ENCODE measurements around the gene TGM5. TPM values are rescaled to one million over a fixed set of nuclear protein-coding genes. Genes with fewer than 3 reads are reported as not detected.

TGM5 gene
- total RNA-seq, 2 donors from 2014 or later: 1.6 to 11.3 TPM

- intact Hi-C loops (cut with DNase I): no loop called here
- Histone ChIP-seq H3K4me1 (replicated peaks) (no peaks in the 10 kb centered on the region), H3K9me3 (no peaks in the 10 kb centered on the region), H3K4me3 (no peak overlapping the region), H3K36me3 (no peaks in the 10 kb centered on the region), H3K27ac (no peak overlapping the region), H3K27me3 (replicated peaks; ENCODE audit: insufficient read depth) (no peaks in the 10 kb centered on the region)
- no peak for TF ChIP-seq POLR2AphosphoS5 (IDR thresholded peaks at IDR 0.05)
- 76% methylated on average over 15 of the region's 15 CpGs for WGBS
- no peak for DNase-seq (ENCODE audit: low spot score)
These were observed 20.5 kb upstream of the TGM5 start for GRCh38 chr15:43287254-43287653.

GRCh38 chr15:43286074-43286473 lies 19.3 kb upstream of the TGM5 start:
- 60% methylated on average over 7 of the region's 7 CpGs for WGBS
- H3K9me3 ChIP-seq: no peaks in the 10 kb centered on the region
- intact Hi-C loops (cut with DNase I): no loop called here

GRCh38 chr15:43285609-43286037 lies 18.9 kb upstream of the TGM5 start:
- Histone ChIP-seq H3K9me3 (no peaks in the 10 kb centered on the region), H3K4me3 (no peak overlapping the region), H3K36me3 (no peaks in the 10 kb centered on the region), H3K27ac (no peak overlapping the region), H3K4me1 (replicated peaks) (no peaks in the 10 kb centered on the region), H3K27me3 (replicated peaks; ENCODE audit: insufficient read depth) (no peaks in the 10 kb centered on the region)
- DNase-seq (ENCODE audit: low spot score): peak; percentile 56
- 9% methylated on average over 4 of the region's 4 CpGs for WGBS
- intact Hi-C loops (cut with DNase I): no loop called here
- peak; percentile 61 for TF ChIP-seq POLR2AphosphoS5 (IDR thresholded peaks at IDR 0.05)
- peak; percentile 66 to 91 (median 85) for TF ChIP-seq CTCF (IDR thresholded peaks at IDR 0.05)
- TF ChIP-seq POLR2A (IDR thresholded peaks at IDR 0.05): no peak

More at GRCh38 chr15:43286074-43286473, 19.3 kb upstream of the TGM5 start:
- H3K4me1 ChIP-seq (replicated peaks): no peaks in the 10 kb centered on the region
- no peaks in the 10 kb centered on the region for H3K27me3 ChIP-seq (replicated peaks; ENCODE audit: insufficient read depth)
- no peaks in the 10 kb centered on the region for H3K36me3 ChIP-seq
- no peak overlapping the region for H3K4me3 ChIP-seq
- no peak overlapping the region for H3K27ac ChIP-seq
- TF ChIP-seq POLR2A (IDR thresholded peaks at IDR 0.05): no peak
- DNase-seq (ENCODE audit: low spot score): no peak

GRCh38 chr15:43283526-43283925 lies 16.8 kb upstream of the TGM5 start:
- no peak for DNase-seq (ENCODE audit: low spot score)
- no peaks in the 10 kb centered on the region for H3K4me1 ChIP-seq (replicated peaks)
- TF ChIP-seq CTCF (IDR thresholded peaks at IDR 0.05) (no peak), POLR2A (IDR thresholded peaks at IDR 0.05) (no peak), POLR2AphosphoS5 (IDR thresholded peaks at IDR 0.05) (no peak)
- WGBS: 48% methylated on average over 1 of the region's 1 CpG
- intact Hi-C loops (cut with DNase I): no loop called here
- H3K36me3 ChIP-seq: no peaks in the 10 kb centered on the region
- no peaks in the 10 kb centered on the region for H3K27me3 ChIP-seq (replicated peaks; ENCODE audit: insufficient read depth)
- H3K27ac ChIP-seq: no peak overlapping the region
- no peak overlapping the region for H3K4me3 ChIP-seq
- no peaks in the 10 kb centered on the region for H3K9me3 ChIP-seq

GRCh38 chr15:43281926-43282602 lies 15.3 kb upstream of the TGM5 start:
- H3K9me3 ChIP-seq: no peaks in the 10 kb centered on the region
- no peaks in the 10 kb centered on the region for H3K36me3 ChIP-seq
- 84% methylated on average over 12 of the region's 12 CpGs for WGBS
- H3K27me3 ChIP-seq (replicated peaks; ENCODE audit: insufficient read depth): no peaks in the 10 kb centered on the region
- no peaks in the 10 kb centered on the region for H3K4me1 ChIP-seq (replicated peaks)
- no peak for DNase-seq (ENCODE audit: low spot score)
- H3K27ac ChIP-seq: no peak overlapping the region
- no peak for TF ChIP-seq CTCF (IDR thresholded peaks at IDR 0.05)
- TF ChIP-seq POLR2AphosphoS5 (IDR thresholded peaks at IDR 0.05): no peak
- no peak for TF ChIP-seq POLR2A (IDR thresholded peaks at IDR 0.05)
- H3K4me3 ChIP-seq: no peak overlapping the region
- intact Hi-C loops (cut with DNase I): no loop called here

- 87% methylated on average over 7 of the region's 7 CpGs for WGBS
- H3K27me3 ChIP-seq (replicated peaks; ENCODE audit: insufficient read depth): no peaks in the 10 kb centered on the region
These were observed 14.3 kb upstream of the TGM5 start for GRCh38 chr15:43280996-43281395.

More at GRCh38 chr15:43280996-43281395, 14.3 kb upstream of the TGM5 start:
- Histone ChIP-seq H3K4me3 (no peak overlapping the region), H3K9me3 (no peaks in the 10 kb centered on the region), H3K4me1 (replicated peaks) (peaks cover 5% of the 10 kb centered on the region), H3K27ac (no peak overlapping the region), H3K36me3 (no peaks in the 10 kb centered on the region)
- no peak for DNase-seq (ENCODE audit: low spot score)
- intact Hi-C loops (cut with DNase I): no loop called here
- TF ChIP-seq CTCF (IDR thresholded peaks at IDR 0.05): no peak
- no peak for TF ChIP-seq POLR2AphosphoS5 (IDR thresholded peaks at IDR 0.05)
- TF ChIP-seq POLR2A (IDR thresholded peaks at IDR 0.05): no peak
